Occipital lobe (tissue), 2 donors: ENCODE results near the gene FMO2. TPM values are rescaled to one million over a fixed set of nuclear protein-coding genes. Genes with fewer than 3 reads are reported as not detected.

Source experiments
- DNase-seq: peaks from one replicate; lab custom pipeline; 2025; lab: John Stamatoyannopoulos, UW
- total RNA-seq: library from RNA; depleted of rRNA; stranded (reverse); fragments of >200 nt; gene quantifications from one replicate; pipeline ENCODE4 v1.2.3, GENCODE V29; 2014

FMO2 gene
- total RNA-seq: 0.31 TPM

DNA sequence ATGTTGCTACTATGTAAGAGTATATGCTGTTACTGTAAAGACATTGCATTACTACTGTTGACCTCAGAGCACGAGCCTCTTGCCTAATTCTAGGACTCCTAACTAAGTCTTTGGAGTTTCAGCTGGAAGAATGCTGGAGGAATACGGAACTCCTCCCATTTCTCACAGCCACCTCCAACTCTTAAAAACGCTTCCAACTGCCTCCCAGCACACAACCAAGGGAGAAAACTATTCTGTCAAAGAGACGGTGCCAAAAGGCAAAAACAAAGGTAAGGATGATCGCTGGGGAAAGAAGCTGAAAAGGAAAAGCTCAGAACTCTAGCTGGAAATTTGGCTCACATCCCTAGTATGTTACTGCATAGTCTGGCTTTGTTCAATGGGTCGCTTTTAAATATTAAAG is at the start of gene FMO2:
Gene FMO2 (plus strand): TSS at position 210 of the 400 bp plus-strand sequence. CDS start 414 bp downstream, outside the sequence.
- no peak for DNase-seq

DNA sequence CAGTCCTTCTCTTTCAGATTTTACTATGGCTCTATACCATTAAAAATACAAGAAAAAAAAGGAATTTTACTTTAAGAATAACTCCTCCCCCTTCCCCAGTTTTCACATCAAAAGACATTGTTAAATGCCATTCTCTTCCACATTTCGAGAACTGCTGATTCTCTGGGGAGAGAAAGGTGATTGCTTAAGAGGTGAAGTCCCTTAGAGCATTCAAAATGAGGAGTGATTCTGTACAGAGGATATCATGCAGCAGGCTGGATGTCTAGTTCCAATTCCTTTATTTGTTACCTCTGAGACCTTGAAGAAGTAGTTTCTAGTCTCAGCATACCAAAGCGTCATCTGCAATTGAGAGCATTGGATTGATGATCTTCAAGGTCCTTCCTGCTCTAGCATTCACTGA is 47.5 kb upstream of the FMO2 start:
- DNase-seq: no peak

- DNase-seq: no peak
Measured at GRCh38 chr1:171138980-171139379, 46.1 kb upstream of the FMO2 start.

DNA sequence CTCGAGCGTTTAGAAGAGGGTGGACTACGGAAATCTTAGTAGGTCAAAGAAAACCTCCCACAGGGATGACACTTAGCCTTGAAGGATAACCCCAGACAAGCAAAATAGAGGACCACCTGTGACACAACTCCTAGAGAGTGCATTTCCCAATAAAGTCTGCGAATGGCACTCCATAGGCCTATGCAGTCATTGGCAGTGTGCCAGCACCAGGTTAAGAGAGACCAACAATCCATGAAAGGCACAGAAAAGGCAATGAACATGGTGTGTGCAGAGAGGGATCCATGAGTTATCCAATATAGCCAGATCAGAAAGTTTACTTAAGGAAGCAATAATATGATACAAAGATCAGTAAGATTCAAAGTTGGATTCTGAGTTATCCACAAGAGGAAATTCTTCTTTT is 45.2 kb upstream of the FMO2 start:
- no peak for DNase-seq

DNA sequence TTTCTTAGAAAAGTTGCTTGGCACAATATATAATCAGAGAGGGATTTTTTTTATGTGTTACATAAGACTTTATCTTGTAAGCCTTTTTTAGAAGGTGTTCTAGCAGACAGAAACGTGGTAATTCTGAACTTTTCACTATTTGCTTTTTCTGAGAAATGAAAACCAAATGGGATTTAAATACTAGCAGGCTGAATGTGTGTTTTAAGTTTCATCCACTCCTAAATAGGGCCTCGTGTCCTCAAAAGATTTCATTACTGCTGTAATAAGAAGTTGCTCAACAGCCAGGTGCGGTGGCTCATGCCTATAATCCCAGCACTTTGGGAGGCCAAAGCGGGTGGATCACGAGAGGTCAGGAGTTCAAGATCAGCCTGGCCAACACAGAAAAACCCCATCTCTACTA is 44.7 kb upstream of the FMO2 start:
- no peak for DNase-seq

- no peak for DNase-seq
Measured at GRCh38 chr1:171140956-171141687, 44.0 kb upstream of the FMO2 start.

DNA sequence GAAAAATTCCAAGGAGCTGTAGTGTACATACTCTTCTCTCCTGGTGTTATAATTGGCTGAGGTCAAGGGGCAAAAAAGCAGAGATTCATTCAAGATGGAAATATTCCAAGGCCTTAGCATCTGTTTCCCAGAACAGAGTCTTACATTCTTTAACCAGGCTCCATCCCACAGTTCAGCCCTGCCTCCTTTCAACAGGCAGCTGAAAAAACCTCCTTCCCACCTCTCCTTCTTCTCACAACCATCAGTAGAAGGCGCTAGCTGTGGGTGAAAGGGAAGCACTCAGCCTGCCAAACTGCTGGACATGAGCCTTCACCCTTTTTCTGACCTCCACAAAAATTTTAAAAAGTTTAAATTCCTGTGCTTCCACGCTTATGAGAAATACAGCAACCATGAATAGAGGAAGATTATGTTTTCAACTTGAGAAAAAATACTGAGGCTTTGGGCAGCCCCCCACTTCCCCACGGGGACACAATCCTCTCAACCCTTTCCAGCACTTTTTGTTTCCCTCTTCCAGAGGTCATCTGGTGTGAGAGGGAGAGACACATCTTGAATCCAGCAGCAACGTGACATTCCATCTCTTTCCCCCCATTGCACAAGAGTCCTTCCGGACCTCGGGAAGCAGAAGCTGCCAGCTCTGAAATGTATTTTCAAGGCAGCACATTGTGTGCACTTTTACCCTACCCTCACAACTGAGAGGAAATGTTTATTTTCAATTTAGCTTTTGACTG is 43.2 kb upstream of the FMO2 start:
- no peak for DNase-seq

DNA sequence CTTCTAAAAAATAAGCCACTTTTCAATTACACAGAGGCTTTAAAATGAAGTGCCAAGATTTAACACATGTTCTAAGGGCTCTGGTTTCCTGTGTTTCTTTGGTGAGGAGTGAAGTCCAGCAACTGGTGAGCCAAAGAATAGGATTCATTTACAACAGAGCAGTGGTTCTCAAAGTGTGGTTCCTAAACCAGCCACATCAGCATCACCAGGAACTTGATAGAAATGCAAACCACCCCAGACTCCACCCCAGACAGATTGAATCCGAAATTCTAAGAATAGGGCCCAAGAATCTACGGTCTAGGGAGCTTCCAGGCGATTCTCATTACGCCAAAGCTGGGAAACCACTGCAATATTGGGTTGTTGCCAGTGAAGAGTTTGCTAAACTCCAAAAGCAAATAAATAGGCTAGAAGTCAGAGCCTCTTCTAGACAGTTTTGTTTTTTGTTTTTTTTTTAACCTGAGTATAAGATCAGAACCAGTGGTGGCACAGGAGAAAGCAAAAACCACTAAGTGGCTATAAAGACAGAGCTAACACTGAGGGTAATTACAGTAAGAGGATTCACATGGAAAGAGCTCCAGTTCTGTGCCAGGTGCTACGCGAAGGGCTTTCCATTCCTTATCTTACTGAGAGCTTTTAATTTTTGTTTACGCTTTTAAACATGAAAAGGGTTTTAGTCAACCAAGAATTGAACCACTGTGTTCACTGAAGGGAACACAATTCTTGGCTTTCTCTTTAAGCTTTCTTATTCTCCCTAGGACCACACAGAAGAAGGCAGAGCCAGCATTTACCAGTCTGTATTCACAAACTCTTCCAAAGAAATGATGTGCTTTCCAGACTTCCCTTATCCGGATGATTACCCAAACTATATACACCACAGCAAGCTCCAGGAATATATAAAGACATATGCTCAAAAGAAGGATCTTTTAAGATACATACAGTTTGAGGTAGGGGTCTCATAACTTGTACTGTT is 42.4 kb upstream of the FMO2 start:
- DNase-seq: no peak

DNA sequence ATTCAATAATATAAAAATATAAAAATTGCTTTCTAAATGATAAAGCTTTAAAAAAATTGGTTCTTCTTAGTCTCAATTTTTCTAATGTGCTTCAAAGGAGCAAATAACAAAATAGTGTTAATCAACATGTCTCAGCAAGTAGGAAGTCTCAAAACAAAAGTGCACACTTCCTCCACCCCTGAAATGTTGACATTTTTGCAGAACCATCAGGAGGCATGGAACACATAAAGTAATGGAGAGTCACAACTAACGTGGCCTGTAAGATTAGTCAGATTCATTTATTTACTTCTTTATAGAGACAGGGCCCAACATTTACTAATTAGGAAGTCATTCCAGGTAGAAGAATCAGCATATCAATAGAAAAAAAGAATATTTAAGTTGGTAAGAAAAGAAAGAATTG is 34.9 kb upstream of the FMO2 start:
- DNase-seq: no peak

DNA sequence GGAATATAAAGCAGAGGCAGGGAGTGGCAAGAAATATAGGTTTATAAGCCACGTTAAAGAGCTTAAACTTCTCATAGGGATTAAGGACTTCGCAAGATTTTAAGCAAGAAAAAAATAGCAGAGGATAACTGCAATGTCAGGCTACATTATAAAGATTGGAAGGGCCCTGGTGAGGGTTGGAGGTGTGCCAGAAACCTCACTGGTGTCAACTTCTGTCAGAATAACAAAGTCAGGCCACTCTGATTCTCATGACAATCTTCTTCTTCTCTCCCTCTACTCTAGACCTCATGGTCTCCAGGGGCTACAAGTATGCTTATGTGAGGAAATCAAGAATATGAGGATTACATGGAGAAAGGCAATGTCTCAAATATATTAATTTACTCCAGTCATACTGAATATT is 32.6 kb upstream of the FMO2 start:
- DNase-seq: no peak

GRCh38 chr1:171155484-171155883 is 29.6 kb upstream of the FMO2 start:
- DNase-seq: no peak

- DNase-seq: no peak
Measured at GRCh38 chr1:171158096-171158495, 27.0 kb upstream of the FMO2 start.

GRCh38 chr1:171158551-171158950 is 26.5 kb upstream of the FMO2 start:
- DNase-seq: no peak

DNA sequence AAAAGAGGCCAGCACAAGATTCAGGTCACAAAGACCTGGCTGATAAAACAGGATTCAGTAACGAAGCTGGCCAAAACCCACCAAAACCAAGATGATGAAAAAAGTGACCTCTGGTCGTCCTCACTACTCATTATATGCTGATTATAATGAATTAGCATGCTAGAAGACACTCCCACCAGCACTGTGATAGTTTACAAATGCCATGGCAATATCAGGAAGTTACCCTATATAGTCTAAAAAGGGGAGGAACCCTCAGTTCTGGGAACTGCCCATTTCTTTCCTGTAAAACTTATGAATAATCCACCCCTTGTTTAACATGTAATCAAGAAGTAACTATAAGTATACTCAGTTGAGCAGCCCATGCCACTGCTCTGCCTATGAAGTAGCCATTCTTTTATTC is 26.0 kb upstream of the FMO2 start:
- no peak for DNase-seq

DNA sequence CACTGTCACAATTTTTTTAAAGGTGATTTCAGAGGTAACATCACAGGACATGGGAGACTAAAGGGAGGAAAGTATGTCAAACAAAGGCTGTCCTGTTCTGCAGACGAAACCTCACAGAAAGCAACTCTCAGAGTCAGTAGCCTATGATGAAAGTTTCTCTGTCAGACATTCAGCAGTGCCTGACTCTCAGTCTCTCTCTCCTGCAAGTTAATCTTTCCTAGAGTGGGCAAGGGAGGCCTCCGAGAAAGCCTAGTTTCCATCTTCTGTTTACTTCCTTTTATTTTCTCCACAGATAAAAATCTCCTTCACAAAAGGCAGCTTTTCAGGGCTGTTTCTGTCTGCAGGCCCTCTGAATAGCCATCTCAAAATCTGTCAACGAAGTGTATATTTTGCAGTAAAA is 24.9 kb upstream of the FMO2 start:
- no peak for DNase-seq

- DNase-seq: no peak
Measured at GRCh38 chr1:171160639-171161354, 24.3 kb upstream of the FMO2 start.

DNA sequence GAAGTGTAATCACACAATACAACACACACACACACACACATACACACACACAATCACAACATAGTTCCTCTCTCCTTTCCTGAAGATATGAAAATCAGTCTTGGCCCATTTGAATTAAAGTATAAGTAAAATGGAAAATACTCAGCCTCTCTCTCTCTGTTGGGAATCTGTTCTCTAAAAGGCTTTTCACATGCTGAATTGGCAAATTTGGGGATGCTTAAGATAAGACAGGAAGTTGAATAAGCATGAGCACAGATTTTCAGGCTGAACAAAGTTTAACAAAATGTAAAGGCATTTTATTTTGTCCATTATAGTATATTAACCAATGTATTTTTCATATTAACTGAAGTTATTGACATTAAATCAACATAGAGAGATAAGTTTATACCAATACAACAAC is 23.7 kb upstream of the FMO2 start:
- DNase-seq: no peak

DNA sequence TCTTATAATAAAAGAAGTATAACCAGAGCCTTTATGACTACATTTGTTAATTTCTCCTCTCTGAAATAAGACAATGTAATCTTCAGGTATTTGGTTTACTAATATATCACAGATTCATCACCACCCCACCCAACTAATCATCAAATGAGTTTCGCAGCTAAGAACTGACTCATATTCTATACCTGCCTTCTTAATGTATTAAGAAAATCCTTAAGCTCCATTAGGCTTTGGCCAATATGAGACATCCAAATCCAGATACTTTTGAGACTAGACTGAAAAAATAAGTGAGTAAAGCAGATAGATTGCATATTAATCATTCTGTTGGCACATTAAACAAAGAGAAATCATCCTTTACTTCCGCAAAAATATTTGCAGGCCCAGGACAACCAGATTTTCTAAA is 18.7 kb upstream of the FMO2 start:
- no peak for DNase-seq

GRCh38 chr1:171167785-171168184 is 17.3 kb upstream of the FMO2 start:
- no peak for DNase-seq

- DNase-seq: no peak
Measured at GRCh38 chr1:171172471-171172870, 12.6 kb upstream of the FMO2 start.

DNA sequence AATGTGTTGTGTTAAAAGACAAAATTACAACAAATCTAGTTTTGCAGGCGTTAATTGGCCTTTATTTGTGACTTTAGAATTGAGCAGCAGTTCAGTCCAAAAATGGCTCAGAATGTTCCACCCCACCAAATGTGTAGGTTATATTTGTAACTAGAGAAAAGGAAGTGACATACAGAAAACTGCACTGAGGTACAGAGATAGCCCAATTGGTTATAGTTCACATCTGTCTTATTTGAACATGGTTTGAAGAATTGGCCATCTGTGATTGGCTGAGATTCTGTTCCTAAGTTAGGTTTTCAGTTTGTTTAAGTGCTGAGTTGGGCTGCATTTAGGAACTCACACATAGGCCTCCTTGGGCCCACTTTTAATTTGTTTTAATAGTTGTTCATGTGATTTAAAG is 12.0 kb upstream of the FMO2 start:
- no peak for DNase-seq
